CD4-positive, alpha-beta T cell (primary cell): ENCODE data around the gene MAP4. TPM values are rescaled to one million over a fixed set of nuclear protein-coding genes. Genes with fewer than 3 reads are reported as not detected.

Source experiments
- ATAC-seq: fragments of 200-7000 bp; cut with Tn5 transposase; one replicate; pipeline ENCODE4 v1.10.0; 2022; ENCODE audit warnings: mild to moderate bottlenecking; ENCODE audit not compliant: poor library complexity
- CTCF ChIA-PET: fragments of 350-600 bp; sonication (Branson Sonifier 250); formaldehyde crosslinking; loops from one replicate; lab custom pipeline; 2021; ENCODE audit warnings: antibody characterized with exemption, inconsistent platforms; lab: Charles Lee
- POLR2A ChIA-PET: fragments of 350-600 bp; sonication (Branson Sonifier 250); formaldehyde crosslinking; loops from one replicate; lab custom pipeline; 2021; ENCODE audit warnings: antibody characterized with exemption, inconsistent platforms; lab: Charles Lee
- DNase-seq, 14 experiments: peaks; one replicate each; pipeline ENCODE4 v3.0.0-alpha.2; 2013 to 2020; ENCODE audit warnings: mixed read lengths in 2 of 14
- H3K27ac ChIP-seq, 2 donors: one replicate each; pipeline versions ENCODE4 v1.5.1 to v1.7.0; 2013; ENCODE audit warnings: low read length in 2 of 2, low read depth in 1 of 2, mild to moderate bottlenecking in 1 of 2
- H3K27me3 ChIP-seq, 2 experiments: 1 replicate in 1 of 2; 2 replicates in 1 of 2; pipeline versions ENCODE4 v1.6.1 to v1.7.0; 2013; ENCODE audit warnings: low read length in 2 of 2, control low read depth in 1 of 2, mild to moderate bottlenecking in 1 of 2, moderate library complexity in 1 of 2; ENCODE audit not compliant: insufficient read depth in 2 of 2, control insufficient read depth in 1 of 2
- H3K36me3 ChIP-seq: one replicate; pipeline ENCODE4 v1.6.1; 2013; ENCODE audit warnings: low read length, control low read depth; ENCODE audit not compliant: insufficient read depth
- H3K4me1 ChIP-seq: one replicate; pipeline ENCODE4 v1.6.1; 2013; ENCODE audit warnings: low read length, control low read depth; ENCODE audit not compliant: insufficient read depth
- H3K4me3 ChIP-seq: one replicate; pipeline ENCODE4 v1.5.1; 2013; ENCODE audit warnings: mild to moderate bottlenecking, low read length, moderate library complexity
- H3K9me3 ChIP-seq, 2 experiments: 1 replicate in 1 of 2; 2 replicates in 1 of 2; pipeline versions ENCODE4 v1.6.1 to v1.7.0; 2013; ENCODE audit warnings: low read length in 2 of 2, mild to moderate bottlenecking in 2 of 2, control low read depth in 1 of 2, moderate library complexity in 1 of 2; ENCODE audit not compliant: control insufficient read depth in 1 of 2, insufficient read depth in 1 of 2
- H3K27ac Mint-ChIP-seq: one replicate; pipeline ENCODE4 v1.8.0; 2020; ENCODE audit warnings: mixed read lengths
- H3K27me3 Mint-ChIP-seq: one replicate; pipeline ENCODE4 v1.8.0; 2021; ENCODE audit warnings: mixed read lengths
- H3K36me3 Mint-ChIP-seq: one replicate; pipeline ENCODE4 v1.8.0; 2021; ENCODE audit warnings: low read depth, mixed read lengths
- H3K4me1 Mint-ChIP-seq: one replicate; pipeline ENCODE4 v1.8.0; 2021; ENCODE audit warnings: low read depth, mixed read lengths
- H3K4me3 Mint-ChIP-seq: one replicate; pipeline ENCODE4 v1.8.0; 2020; ENCODE audit warnings: mild to moderate bottlenecking, mixed read lengths
- H3K9me3 Mint-ChIP-seq: one replicate; pipeline ENCODE4 v1.8.0; 2020; ENCODE audit warnings: mixed read lengths
- intact Hi-C, 2 experiments: fragments of 100-400 bp; cut with DNase I in 1 of 2; cut with micrococcal nuclease in 1 of 2; formaldehyde crosslinking; loops; one replicate each; pipeline versions ENCODE4 v1.15.1 to v1.9.0; 2023 to 2025; cut with DNase I, micrococcal nuclease
- total RNA-seq, 174 experiments: library from RNA in 2 of 174; stranded (reverse) in 2 of 174; gene quantifications; one replicate each; pipeline ENCODE4 v1.2.3 and lab custom pipeline; 2021 to 2026
- TF ChIP-seq, protein P1 (sequence below): fragments of 200-600 bp; IDR thresholded peaks from one replicate; pipeline ENCODE4 v1.8.0; 2022; ENCODE audit warnings: antibody characterized with exemption, mild to moderate bottlenecking

MAP4 gene
- total RNA-seq, 2 experiments from 2014 or later: 42.2 to 42.6 TPM

DNA sequence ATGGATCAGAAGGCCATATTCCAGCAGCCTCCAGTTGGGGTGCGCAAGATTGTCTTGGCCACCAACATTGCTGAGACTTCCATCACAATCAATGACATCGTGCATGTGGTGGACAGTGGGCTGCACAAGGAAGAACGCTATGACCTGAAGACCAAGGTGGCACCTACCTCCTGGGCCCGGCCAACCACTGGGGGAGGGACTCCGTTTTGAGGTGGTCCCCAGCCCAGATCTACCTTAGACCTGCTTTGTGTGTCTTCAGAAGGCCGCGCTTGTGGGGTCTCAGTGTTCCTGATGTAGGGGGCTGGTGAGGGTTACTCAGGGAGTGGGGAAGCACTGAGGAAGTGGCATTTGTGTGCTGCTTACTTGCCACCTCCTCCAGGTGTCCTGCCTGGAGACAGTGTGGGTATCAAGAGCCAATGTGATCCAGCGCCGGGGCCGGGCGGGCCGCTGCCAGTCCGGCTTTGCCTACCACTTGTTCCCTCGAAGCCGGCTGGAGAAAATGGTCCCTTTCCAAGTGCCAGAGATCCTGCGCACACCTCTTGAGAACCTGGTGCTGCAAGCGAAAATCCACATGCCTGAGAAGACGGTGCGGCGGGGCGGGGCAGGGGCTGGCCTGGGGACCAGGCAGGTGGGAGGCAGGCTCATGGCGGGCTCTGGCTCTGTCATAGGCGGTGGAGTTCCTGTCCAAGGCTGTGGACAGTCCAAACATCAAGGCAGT, 168.3 kb downstream of the MAP4 start:
- Histone ChIP-seq H3K4me1 (no peaks in the 10 kb centered on the region), H3K36me3 (peaks cover 91% of the 10 kb centered on the region), H3K4me3 (no peak overlapping the region), H3K9me3 (no peaks in the 10 kb centered on the region), H3K27me3 (no peaks in the 10 kb centered on the region), H3K27ac (no peak overlapping the region)
- Mint-ChIP-seq H3K9me3 (no peaks in the 10 kb centered on the region), H3K27ac (no peak overlapping the region), H3K4me3 (no peak overlapping the region), H3K27me3 (no peaks in the 10 kb centered on the region), H3K4me1 (no peaks in the 10 kb centered on the region), H3K36me3 (peaks cover 77% of the 10 kb centered on the region)
- ATAC-seq (no peak), DNase-seq (no peak)
- intact Hi-C loops: no loop called here
- ChIA-PET CTCF (no interaction called here), POLR2A (no interaction called here)
- TF ChIP-seq, protein P1, sequence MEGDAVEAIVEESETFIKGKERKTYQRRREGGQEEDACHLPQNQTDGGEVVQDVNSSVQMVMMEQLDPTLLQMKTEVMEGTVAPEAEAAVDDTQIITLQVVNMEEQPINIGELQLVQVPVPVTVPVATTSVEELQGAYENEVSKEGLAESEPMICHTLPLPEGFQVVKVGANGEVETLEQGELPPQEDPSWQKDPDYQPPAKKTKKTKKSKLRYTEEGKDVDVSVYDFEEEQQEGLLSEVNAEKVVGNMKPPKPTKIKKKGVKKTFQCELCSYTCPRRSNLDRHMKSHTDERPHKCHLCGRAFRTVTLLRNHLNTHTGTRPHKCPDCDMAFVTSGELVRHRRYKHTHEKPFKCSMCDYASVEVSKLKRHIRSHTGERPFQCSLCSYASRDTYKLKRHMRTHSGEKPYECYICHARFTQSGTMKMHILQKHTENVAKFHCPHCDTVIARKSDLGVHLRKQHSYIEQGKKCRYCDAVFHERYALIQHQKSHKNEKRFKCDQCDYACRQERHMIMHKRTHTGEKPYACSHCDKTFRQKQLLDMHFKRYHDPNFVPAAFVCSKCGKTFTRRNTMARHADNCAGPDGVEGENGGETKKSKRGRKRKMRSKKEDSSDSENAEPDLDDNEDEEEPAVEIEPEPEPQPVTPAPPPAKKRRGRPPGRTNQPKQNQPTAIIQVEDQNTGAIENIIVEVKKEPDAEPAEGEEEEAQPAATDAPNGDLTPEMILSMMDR: no peak

DNA sequence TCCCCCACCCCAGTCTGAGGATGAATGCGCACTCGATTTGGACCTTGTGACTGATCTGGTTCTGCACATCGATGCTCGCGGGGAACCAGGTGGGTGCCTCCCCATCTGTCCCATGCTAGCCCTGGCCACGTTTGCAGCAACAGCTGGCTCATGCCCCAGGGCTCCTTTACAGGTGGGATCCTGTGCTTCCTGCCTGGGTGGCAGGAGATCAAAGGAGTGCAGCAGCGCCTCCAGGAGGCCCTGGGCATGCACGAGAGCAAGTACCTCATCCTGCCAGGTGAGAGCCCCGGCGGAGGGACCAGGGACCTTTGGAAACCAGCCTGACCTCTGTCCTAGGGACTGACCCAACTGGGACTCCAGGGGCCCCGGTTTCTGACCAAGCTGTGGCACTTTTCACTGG, 169.0 kb downstream of the MAP4 start:
- ATAC-seq: no peak
- Mint-ChIP-seq H3K27ac (no peak overlapping the region), H3K36me3 (peaks cover 84% of the 10 kb centered on the region), H3K4me3 (no peak overlapping the region), H3K27me3 (no peaks in the 10 kb centered on the region), H3K9me3 (no peaks in the 10 kb centered on the region), H3K4me1 (no peaks in the 10 kb centered on the region)
- no peak overlapping the region for H3K27ac ChIP-seq
- intact Hi-C loops: no loop called here
- TF ChIP-seq, protein P1: no peak
- H3K9me3 ChIP-seq: no peaks in the 10 kb centered on the region
- H3K27me3 ChIP-seq: no peaks in the 10 kb centered on the region
- H3K36me3 ChIP-seq: peaks cover 91% of the 10 kb centered on the region
- no peak overlapping the region for H3K4me3 ChIP-seq
- CTCF ChIA-PET: no interaction called here
- DNase-seq: no peak
- no peaks in the 10 kb centered on the region for H3K4me1 ChIP-seq
- POLR2A ChIA-PET: no interaction called here

DNA sequence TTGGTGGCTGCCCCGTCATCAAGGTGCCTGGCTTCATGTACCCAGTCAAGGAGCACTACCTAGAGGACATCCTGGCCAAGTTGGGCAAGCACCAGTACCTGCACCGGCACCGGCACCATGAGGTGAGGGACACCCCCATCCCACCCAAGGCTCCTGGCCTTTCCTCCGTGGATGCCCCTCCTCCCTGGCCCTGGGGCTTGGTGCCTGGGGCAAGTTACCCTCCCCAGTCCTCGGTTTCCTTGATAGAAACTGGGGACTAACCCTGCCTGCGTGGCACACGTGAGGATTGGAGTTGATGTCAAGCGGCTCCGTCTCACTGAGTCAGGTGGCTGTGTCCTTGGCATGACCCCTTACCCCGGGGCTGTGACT, 169.4 kb downstream of the MAP4 start:
- Histone ChIP-seq H3K27me3 (no peaks in the 10 kb centered on the region), H3K27ac (no peak overlapping the region), H3K36me3 (peaks cover 94% of the 10 kb centered on the region), H3K4me3 (no peak overlapping the region), H3K4me1 (no peaks in the 10 kb centered on the region), H3K9me3 (no peaks in the 10 kb centered on the region)
- intact Hi-C loops: no loop called here
- ChIA-PET POLR2A (no interaction called here), CTCF (no interaction called here)
- ATAC-seq (no peak), DNase-seq (no peak)
- H3K9me3 Mint-ChIP-seq: no peaks in the 10 kb centered on the region
- no peaks in the 10 kb centered on the region for H3K27me3 Mint-ChIP-seq
- peaks cover 88% of the 10 kb centered on the region for H3K36me3 Mint-ChIP-seq
- H3K27ac Mint-ChIP-seq: no peak overlapping the region
- no peak overlapping the region for H3K4me3 Mint-ChIP-seq
- no peaks in the 10 kb centered on the region for H3K4me1 Mint-ChIP-seq
- TF ChIP-seq, protein P1: no peak
